Fibroblast of villous mesenchyme (primary cell): ENCODE data around the gene TACC2. TPM values are rescaled to one million over a fixed set of nuclear protein-coding genes. Genes with fewer than 3 reads are reported as not detected.

Source experiments
- DNase-seq: peaks from one replicate; pipeline ENCODE4 v3.0.0-alpha.2; 2010; ENCODE audit warnings: low read depth
- H3K4me3 ChIP-seq: 2 replicates; pipeline ENCODE4 v1.5.1; 2011; ENCODE audit warnings: low read depth, mild to moderate bottlenecking, low read length
- small RNA-seq: library from RNA; depleted of rRNA; stranded (forward); fragments of <200 nt; gene quantifications from one replicate; pipeline ENCODE3, GENCODE V24; 2012
- total RNA-seq: library from RNA; depleted of rRNA; stranded (reverse); fragments of >200 nt; gene quantifications from 2 replicates; pipeline ENCODE4 v1.2.3, GENCODE V29; 2012
- TF ChIP-seq, protein P1 (sequence below): IDR thresholded peaks from 2 replicates; pipeline ENCODE4 v1.5.1; 2012; ENCODE audit warnings: low read depth, mild to moderate bottlenecking, low read length; ENCODE audit not compliant: insufficient read depth

TACC2 gene
- total RNA-seq, 1 donor: 5.6 TPM

DNA sequence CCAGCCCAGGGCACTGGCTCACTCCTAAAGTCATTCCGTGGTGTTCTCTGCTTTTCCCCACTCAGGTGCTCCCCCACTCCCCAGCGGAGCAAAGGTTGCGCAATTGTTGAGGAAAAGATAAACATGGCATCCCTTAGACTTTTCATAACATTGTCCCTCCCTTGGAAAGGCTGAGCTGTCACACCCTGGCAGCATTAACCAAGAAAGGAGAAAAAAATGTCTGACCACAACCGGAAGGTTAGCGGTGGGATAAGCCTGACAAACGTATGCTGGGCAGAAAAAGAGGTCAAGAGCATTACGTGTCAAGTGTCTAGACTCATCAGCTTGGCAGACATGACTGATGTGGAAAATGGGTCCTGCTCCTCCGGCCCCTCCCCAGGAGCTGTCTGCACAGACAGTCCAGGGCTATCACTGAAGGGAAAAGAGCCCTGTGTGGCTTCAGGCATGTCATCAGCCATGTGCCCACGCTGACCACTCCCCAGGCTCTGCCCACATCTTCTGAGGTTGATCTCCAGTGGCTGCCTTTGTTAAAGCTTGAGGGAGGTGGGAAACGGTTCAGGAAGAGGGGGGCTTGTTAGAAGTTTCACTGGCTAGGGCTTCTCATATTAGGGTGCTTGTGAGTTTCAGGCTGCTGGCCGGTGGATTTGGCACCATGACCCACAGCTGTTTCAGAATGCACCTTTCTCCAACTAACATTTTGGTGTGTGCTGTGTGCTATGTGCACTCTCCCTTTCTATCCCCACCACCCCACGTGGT is 312.3 kb downstream of the TACC2 start:
- no peak overlapping the region for H3K4me3 ChIP-seq
- peak; percentile 71 for DNase-seq
- TF ChIP-seq, protein P1, sequence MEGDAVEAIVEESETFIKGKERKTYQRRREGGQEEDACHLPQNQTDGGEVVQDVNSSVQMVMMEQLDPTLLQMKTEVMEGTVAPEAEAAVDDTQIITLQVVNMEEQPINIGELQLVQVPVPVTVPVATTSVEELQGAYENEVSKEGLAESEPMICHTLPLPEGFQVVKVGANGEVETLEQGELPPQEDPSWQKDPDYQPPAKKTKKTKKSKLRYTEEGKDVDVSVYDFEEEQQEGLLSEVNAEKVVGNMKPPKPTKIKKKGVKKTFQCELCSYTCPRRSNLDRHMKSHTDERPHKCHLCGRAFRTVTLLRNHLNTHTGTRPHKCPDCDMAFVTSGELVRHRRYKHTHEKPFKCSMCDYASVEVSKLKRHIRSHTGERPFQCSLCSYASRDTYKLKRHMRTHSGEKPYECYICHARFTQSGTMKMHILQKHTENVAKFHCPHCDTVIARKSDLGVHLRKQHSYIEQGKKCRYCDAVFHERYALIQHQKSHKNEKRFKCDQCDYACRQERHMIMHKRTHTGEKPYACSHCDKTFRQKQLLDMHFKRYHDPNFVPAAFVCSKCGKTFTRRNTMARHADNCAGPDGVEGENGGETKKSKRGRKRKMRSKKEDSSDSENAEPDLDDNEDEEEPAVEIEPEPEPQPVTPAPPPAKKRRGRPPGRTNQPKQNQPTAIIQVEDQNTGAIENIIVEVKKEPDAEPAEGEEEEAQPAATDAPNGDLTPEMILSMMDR: no peak

GRCh38 chr10:122301811-122302115 is 312.8 kb downstream of the TACC2 start:
- no peak for DNase-seq
- TF ChIP-seq, protein P1: no peak
- no peak overlapping the region for H3K4me3 ChIP-seq

GRCh38 chr10:122302315-122302714 is 313.4 kb downstream of the TACC2 start:
- no peak for DNase-seq
- TF ChIP-seq, protein P1: no peak

DNA sequence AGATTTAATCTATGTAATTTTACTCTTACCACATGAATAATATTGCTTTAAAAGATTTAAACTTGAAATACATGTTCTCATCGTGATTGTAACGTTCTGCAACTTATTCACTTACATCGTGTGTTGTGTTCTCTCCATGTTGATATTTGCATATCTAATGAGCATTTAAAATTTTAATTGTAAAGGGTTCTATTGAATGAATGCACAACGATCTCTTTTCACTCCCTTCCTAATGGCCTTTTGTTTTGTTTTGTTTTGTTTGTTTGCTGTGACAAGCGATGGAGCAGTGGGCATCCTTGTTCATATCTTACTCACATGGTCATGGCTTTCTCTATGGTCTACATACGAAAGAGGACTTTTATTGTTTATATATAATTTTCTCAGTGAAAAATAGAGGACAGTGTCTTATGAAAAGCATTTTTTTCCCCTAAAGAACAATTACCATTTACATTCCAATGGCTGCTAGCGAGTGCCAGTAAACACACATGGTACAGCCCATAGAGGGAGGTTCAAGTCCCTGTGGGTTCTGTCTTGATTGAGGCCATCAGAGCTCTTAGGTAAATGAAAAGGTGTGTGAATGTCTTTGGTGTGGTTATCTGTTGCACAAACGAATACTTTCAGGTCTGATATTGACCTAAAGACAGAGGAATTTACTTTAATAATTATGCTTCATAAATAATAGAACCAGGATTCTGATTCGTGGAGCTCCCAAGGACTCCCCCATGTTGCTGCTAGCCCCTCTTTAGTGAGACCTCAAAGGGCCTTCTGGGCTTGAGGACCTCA is 314.5 kb downstream of the TACC2 start:
- TF ChIP-seq, protein P1: no peak

More at GRCh38 chr10:122302315-122302714, 313.4 kb downstream of the TACC2 start:
- no peak overlapping the region for H3K4me3 ChIP-seq

More for the DNA sequence above, 314.5 kb downstream of the TACC2 start:
- H3K4me3 ChIP-seq: no peak overlapping the region
- DNase-seq: no peak

Small RNAs within 50 kb of the gene (small RNA-seq; reads per million reads assigned to genes)
- not detected for gene RF02219

Other genes starting within 250 kb of the TACC2 start
- gene ATE1, start 61.1 kb upstream of the TACC2 start, total RNA-seq: 18.4 and 33.2 TPM in 2 replicates
- gene NSMCE4A, start 13.9 kb upstream of the TACC2 start, total RNA-seq: 30.2 and 34.8 TPM in 2 replicates